Measurements from ENCODE around the gene DOCK9. TPM values are rescaled to one million over a fixed set of nuclear protein-coding genes. Genes with fewer than 3 reads are reported as not detected.
A peak's percentile ranks its signal among the peaks of the same experiment; 100 is the strongest.

The DOCK9 gene
- total and polyA plus RNA-seq, 2 experiments from 2014 or later = 8.5 to 57.7 TPM

- ATAC-seq = no peak
- H3K9me3 Mint-ChIP-seq = no peaks in the 10 kb centered on the region; the same call in 2 of the 3 replicates
- H3K36me3 Mint-ChIP-seq (ENCODE audit: low read depth) = no peaks in the 10 kb centered on the region
- Histone ChIP-seq H4K20me1 (replicated peaks; ENCODE audit: insufficient read depth) (no peaks in the 10 kb centered on the region), H3K4me1 (ENCODE audit: insufficient read depth) (peaks cover 39% of the 10 kb centered on the region), H3K4me2 (no peak overlapping the region), H3F3A (replicated peaks; ENCODE audit: low read depth) (no peaks in the 10 kb centered on the region), H3K79me2 (replicated peaks; ENCODE audit: insufficient read depth) (no peaks in the 10 kb centered on the region; the same call in 1 of the 2 replicates), H3K36me3 (ENCODE audit: insufficient read depth) (no peaks in the 10 kb centered on the region), H2AFZ (no peak overlapping the region), H3K9me2 (ENCODE audit: insufficient read depth) (no peaks in the 10 kb centered on the region), H3K4me3 (no peak overlapping the region), H3K27ac (ENCODE audit: low read depth) (peak overlapping the region; percentile 35; the same call in 1 of the 2 replicates), H3K27me3 (ENCODE audit: insufficient read depth) (no peaks in the 10 kb centered on the region)
- no peak overlapping the region for H3K4me3 Mint-ChIP-seq
- no peak overlapping the region for H3K27ac Mint-ChIP-seq
- H3K4me1 Mint-ChIP-seq = peaks cover 43% of the 10 kb centered on the region
- TF ChIP-seq EZH2 (IDR thresholded peaks at IDR 0.05; ENCODE audit: low read depth, unreplicated experiment) (no peak), ZNF114 (CRISPR knock-in tag; IDR thresholded peaks at IDR 0.05) (no peak), REST (IDR thresholded peaks at IDR 0.05; ENCODE audit: unreplicated experiment) (no peak), ZNF331 (CRISPR knock-in tag; IDR thresholded peaks at IDR 0.05; ENCODE audit: low read depth) (no peak), POLR2AphosphoS5 (IDR thresholded peaks at IDR 0.05; ENCODE audit: low read depth) (no peak), CREB1 (CRISPR knock-in tag; IDR thresholded peaks at IDR 0.05; ENCODE audit: low read depth) (no peak), STAT1 (IDR thresholded peaks at IDR 0.05; ENCODE audit: unreplicated experiment) (no peak), EZH2phosphoT487 (IDR thresholded peaks at IDR 0.05; ENCODE audit: unreplicated experiment) (no peak), JUNB (IDR thresholded peaks at IDR 0.05; ENCODE audit: unreplicated experiment) (no peak), NANOG (IDR thresholded peaks at IDR 0.05; ENCODE audit: borderline replicate concordance) (no peak)
- TF ChIP-seq, protein P1, sequence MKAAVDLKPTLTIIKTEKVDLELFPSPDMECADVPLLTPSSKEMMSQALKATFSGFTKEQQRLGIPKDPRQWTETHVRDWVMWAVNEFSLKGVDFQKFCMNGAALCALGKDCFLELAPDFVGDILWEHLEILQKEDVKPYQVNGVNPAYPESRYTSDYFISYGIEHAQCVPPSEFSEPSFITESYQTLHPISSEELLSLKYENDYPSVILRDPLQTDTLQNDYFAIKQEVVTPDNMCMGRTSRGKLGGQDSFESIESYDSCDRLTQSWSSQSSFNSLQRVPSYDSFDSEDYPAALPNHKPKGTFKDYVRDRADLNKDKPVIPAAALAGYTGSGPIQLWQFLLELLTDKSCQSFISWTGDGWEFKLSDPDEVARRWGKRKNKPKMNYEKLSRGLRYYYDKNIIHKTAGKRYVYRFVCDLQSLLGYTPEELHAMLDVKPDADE (IDR thresholded peaks at IDR 0.05) = no peak
- TF ChIP-seq, protein P2, sequence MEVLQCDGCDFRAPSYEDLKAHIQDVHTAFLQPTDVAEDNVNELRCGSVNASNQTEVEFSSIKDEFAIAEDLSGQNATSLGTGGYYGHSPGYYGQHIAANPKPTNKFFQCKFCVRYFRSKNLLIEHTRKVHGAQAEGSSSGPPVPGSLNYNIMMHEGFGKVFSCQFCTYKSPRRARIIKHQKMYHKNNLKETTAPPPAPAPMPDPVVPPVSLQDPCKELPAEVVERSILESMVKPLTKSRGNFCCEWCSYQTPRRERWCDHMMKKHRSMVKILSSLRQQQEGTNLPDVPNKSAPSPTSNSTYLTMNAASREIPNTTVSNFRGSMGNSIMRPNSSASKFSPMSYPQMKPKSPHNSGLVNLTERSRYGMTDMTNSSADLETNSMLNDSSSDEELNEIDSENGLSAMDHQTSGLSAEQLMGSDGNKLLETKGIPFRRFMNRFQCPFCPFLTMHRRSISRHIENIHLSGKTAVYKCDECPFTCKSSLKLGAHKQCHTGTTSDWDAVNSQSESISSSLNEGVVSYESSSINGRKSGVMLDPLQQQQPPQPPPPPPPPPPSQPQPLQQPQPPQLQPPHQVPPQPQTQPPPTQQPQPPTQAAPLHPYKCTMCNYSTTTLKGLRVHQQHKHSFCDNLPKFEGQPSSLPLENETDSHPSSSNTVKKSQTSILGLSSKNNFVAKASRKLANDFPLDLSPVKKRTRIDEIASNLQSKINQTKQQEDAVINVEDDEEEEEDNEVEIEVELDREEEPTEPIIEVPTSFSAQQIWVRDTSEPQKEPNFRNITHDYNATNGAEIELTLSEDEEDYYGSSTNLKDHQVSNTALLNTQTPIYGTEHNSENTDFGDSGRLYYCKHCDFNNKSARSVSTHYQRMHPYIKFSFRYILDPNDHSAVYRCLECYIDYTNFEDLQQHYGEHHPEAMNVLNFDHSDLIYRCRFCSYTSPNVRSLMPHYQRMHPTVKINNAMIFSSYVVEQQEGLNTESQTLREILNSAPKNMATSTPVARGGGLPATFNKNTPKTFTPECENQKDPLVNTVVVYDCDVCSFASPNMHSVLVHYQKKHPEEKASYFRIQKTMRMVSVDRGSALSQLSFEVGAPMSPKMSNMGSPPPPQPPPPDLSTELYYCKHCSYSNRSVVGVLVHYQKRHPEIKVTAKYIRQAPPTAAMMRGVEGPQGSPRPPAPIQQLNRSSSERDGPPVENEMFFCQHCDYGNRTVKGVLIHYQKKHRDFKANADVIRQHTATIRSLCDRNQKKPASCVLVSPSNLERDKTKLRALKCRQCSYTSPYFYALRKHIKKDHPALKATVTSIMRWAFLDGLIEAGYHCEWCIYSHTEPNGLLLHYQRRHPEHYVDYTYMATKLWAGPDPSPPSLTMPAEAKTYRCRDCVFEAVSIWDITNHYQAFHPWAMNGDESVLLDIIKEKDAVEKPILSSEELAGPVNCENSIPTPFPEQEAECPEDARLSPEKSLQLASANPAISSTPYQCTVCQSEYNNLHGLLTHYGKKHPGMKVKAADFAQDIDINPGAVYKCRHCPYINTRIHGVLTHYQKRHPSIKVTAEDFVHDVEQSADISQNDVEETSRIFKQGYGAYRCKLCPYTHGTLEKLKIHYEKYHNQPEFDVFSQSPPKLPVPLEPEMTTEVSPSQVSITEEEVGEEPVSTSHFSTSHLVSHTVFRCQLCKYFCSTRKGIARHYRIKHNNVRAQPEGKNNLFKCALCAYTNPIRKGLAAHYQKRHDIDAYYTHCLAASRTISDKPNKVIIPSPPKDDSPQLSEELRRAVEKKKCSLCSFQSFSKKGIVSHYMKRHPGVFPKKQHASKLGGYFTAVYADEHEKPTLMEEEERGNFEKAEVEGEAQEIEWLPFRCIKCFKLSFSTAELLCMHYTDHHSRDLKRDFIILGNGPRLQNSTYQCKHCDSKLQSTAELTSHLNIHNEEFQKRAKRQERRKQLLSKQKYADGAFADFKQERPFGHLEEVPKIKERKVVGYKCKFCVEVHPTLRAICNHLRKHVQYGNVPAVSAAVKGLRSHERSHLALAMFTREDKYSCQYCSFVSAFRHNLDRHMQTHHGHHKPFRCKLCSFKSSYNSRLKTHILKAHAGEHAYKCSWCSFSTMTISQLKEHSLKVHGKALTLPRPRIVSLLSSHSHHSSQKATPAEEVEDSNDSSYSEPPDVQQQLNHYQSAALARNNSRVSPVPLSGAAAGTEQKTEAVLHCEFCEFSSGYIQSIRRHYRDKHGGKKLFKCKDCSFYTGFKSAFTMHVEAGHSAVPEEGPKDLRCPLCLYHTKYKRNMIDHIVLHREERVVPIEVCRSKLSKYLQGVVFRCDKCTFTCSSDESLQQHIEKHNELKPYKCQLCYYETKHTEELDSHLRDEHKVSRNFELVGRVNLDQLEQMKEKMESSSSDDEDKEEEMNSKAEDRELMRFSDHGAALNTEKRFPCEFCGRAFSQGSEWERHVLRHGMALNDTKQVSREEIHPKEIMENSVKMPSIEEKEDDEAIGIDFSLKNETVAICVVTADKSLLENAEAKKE (CRISPR knock-in tag; IDR thresholded peaks at IDR 0.05) = no peak
- TF ChIP-seq, protein P3, sequence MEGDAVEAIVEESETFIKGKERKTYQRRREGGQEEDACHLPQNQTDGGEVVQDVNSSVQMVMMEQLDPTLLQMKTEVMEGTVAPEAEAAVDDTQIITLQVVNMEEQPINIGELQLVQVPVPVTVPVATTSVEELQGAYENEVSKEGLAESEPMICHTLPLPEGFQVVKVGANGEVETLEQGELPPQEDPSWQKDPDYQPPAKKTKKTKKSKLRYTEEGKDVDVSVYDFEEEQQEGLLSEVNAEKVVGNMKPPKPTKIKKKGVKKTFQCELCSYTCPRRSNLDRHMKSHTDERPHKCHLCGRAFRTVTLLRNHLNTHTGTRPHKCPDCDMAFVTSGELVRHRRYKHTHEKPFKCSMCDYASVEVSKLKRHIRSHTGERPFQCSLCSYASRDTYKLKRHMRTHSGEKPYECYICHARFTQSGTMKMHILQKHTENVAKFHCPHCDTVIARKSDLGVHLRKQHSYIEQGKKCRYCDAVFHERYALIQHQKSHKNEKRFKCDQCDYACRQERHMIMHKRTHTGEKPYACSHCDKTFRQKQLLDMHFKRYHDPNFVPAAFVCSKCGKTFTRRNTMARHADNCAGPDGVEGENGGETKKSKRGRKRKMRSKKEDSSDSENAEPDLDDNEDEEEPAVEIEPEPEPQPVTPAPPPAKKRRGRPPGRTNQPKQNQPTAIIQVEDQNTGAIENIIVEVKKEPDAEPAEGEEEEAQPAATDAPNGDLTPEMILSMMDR (conservative IDR thresholded peaks at IDR 0.05; ENCODE audit: low read depth in 2 of 2) = no peak
- H3K27me3 Mint-ChIP-seq (ENCODE audit: insufficient read depth, low read depth, poor library complexity) = peaks cover 4% of the 10 kb centered on the region
- DNase-seq (ENCODE audit: low spot score) = no peak
Observed at GRCh38 chr13:98978280-98978679, 416 bp upstream of the DOCK9 start.
